ENCODE results near the gene SLC22A2. TPM values are rescaled to one million over a fixed set of nuclear protein-coding genes. Genes with fewer than 3 reads are reported as not detected.

SLC22A2 gene
- total and polyA plus RNA-seq, 9 of the 15 experiments (the other 6 are each of a cell fraction or from before 2014, with no cell fraction given) = not detected

- Histone ChIP-seq H3K27ac (ENCODE audit: extremely low read depth, low read depth, low read length) (no peak overlapping the region), H3K9me1 (ENCODE audit: control insufficient read depth, insufficient read depth, low read length) (no peaks in the 10 kb centered on the region), H3K4me1 (replicated peaks in 1 of 2; ENCODE audit: control insufficient read depth in 2 of 2, insufficient read depth in 2 of 2, low read length in 2 of 2) (peaks cover 0 to 5% of the 10 kb centered on the region in 2 experiments; a peak in 2 of 5 replicates), H2AFZ (ENCODE audit: low read depth, low read length) (no peak overlapping the region), H3K4me2 (ENCODE audit: insufficient read depth, low read length) (no peak overlapping the region), H3K9ac (ENCODE audit: insufficient read depth in 1 of 2, low read depth in 2 of 2, low read length in 2 of 2) (no peak overlapping the region), H3K36me3 (ENCODE audit: control insufficient read depth, insufficient read depth, low read length) (no peaks in the 10 kb centered on the region), H3K4me3 (no peak overlapping the region), H4K20me1 (replicated peaks; ENCODE audit: control insufficient read depth, insufficient read depth, low read length) (no peaks in the 10 kb centered on the region), H3K27me3 (ENCODE audit: control insufficient read depth in 2 of 2, insufficient read depth in 2 of 2, low read length in 2 of 2) (peaks cover 0 to 2% of the 10 kb centered on the region in 2 experiments; a peak in 1 of 5 replicates), H3K79me2 (ENCODE audit: control insufficient read depth, insufficient read depth, low read length) (no peaks in the 10 kb centered on the region), H3K9me3 (replicated peaks; ENCODE audit: control insufficient read depth, insufficient read depth, low read depth, low read length) (0 out of 2 replicates have a peak, but pooled peaks cover 5% of the 10 kb centered on the region)
- intact Hi-C loops (cut with micrococcal nuclease) (no loop called here), in situ Hi-C loops (cut with MboI) (no loop called here)
- DNase-seq (ENCODE audit: extremely low read depth in 1 of 4, low spot score in 3 of 4) (no peak), ATAC-seq (no peak), FAIRE-seq (no peak)
- BruUV-seq (replicated peaks) = no TSS peak
- CTCF ChIA-PET (ENCODE audit: low intra/inter-chr PET ratio) = no interaction called here
- TF ChIP-seq, protein P1, sequence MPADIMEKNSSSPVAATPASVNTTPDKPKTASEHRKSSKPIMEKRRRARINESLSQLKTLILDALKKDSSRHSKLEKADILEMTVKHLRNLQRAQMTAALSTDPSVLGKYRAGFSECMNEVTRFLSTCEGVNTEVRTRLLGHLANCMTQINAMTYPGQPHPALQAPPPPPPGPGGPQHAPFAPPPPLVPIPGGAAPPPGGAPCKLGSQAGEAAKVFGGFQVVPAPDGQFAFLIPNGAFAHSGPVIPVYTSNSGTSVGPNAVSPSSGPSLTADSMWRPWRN (IDR thresholded peaks at IDR 0.05; ENCODE audit: low read depth) = no peak
- TF ChIP-seq ZNF766 (CRISPR knock-in tag; conservative IDR thresholded peaks at IDR 0.05) = peak; percentile 88
- no peak for TF ChIP-seq RAD21 (CRISPR knock-in tag; conservative IDR thresholded peaks at IDR 0.05 in 1 of 2, IDR thresholded peaks at IDR 0.05 in 1 of 2)
- TF ChIP-seq, protein P2, sequence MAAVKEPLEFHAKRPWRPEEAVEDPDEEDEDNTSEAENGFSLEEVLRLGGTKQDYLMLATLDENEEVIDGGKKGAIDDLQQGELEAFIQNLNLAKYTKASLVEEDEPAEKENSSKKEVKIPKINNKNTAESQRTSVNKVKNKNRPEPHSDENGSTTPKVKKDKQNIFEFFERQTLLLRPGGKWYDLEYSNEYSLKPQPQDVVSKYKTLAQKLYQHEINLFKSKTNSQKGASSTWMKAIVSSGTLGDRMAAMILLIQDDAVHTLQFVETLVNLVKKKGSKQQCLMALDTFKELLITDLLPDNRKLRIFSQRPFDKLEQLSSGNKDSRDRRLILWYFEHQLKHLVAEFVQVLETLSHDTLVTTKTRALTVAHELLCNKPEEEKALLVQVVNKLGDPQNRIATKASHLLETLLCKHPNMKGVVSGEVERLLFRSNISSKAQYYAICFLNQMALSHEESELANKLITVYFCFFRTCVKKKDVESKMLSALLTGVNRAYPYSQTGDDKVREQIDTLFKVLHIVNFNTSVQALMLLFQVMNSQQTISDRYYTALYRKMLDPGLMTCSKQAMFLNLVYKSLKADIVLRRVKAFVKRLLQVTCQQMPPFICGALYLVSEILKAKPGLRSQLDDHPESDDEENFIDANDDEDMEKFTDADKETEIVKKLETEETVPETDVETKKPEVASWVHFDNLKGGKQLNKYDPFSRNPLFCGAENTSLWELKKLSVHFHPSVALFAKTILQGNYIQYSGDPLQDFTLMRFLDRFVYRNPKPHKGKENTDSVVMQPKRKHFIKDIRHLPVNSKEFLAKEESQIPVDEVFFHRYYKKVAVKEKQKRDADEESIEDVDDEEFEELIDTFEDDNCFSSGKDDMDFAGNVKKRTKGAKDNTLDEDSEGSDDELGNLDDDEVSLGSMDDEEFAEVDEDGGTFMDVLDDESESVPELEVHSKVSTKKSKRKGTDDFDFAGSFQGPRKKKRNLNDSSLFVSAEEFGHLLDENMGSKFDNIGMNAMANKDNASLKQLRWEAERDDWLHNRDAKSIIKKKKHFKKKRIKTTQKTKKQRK (IDR thresholded peaks at IDR 0.05; ENCODE audit: borderline replicate concordance, low read depth, low read length) = no peak
- no peak for TF ChIP-seq GTF2E2 (tag; IDR thresholded peaks at IDR 0.05)
- TF ChIP-seq, protein P3, sequence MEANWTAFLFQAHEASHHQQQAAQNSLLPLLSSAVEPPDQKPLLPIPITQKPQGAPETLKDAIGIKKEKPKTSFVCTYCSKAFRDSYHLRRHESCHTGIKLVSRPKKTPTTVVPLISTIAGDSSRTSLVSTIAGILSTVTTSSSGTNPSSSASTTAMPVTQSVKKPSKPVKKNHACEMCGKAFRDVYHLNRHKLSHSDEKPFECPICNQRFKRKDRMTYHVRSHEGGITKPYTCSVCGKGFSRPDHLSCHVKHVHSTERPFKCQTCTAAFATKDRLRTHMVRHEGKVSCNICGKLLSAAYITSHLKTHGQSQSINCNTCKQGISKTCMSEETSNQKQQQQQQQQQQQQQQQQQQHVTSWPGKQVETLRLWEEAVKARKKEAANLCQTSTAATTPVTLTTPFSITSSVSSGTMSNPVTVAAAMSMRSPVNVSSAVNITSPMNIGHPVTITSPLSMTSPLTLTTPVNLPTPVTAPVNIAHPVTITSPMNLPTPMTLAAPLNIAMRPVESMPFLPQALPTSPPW (CRISPR knock-in tag; IDR thresholded peaks at IDR 0.05) = 0 out of 2 replicates have a peak, but pooled peaks have one; percentile 5
- TF ChIP-seq ZNF197 (CRISPR knock-in tag; IDR thresholded peaks at IDR 0.05; ENCODE audit: low read depth) = 0 out of 2 replicates have a peak, but pooled peaks have one; percentile 2
- no peak for TF ChIP-seq ZBED1 (IDR thresholded peaks at IDR 0.05)
- 6% methylated on average over 4 of the region's 4 CpGs for WGBS (ENCODE audit: insufficient coverage, low coverage, missing lambda C conversion rate)
- POLR2A ChIA-PET = interaction anchor here (1.0 kb wide), 1 partner anchor 9 kb away, joined by 3 read pairs; no protein-coding TSS in a partner anchor
Measured at GRCh38 chr6:160239929-160240690, 18.5 kb downstream of the SLC22A2 start.

All from K562 (cell line).